Measurements from ENCODE around the gene SLC25A42. TPM values are rescaled to one million over a fixed set of nuclear protein-coding genes. Genes with fewer than 3 reads are reported as not detected.
A peak's percentile ranks its signal among the peaks of the same experiment; 100 is the strongest.

Gene SLC25A42
- total and polyA plus RNA-seq, 2 experiments from 2014 or later, result 13.8 to 23.2 TPM

DNA sequence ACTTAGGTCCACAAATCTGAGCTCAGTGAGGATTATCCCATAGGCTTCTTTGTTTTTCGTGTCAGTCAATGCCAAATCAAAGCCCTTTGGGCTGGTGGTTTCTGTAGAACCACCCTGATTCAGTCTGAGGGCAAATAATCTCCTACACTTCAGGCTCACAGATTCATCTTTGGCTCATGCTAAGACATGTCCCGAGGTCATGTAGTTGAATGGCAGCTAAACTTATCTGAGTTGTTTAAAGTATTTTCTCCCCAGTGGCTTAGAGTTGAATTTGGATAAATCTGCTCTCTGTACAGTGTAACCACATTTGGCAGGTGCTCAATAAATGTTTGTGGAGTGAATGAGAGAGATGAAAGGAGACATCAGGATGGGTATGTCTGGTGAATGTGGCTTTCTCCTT lies 13.1 kb upstream of the SLC25A42 start:
- Histone ChIP-seq H4K20me1 (ENCODE audit: insufficient read depth, poor library complexity, severe bottlenecking) (no peaks in the 10 kb centered on the region), H3K9me3 (ENCODE audit: low read depth) (no peaks in the 10 kb centered on the region), H3K9me2 (replicated peaks; ENCODE audit: insufficient read depth) (no peaks in the 10 kb centered on the region), H3K4me1 (ENCODE audit: insufficient read depth) (no peaks in the 10 kb centered on the region), H3K27me3 (no peaks in the 10 kb centered on the region), H2AFZ (no peak overlapping the region), H3K36me3 (replicated peaks; ENCODE audit: insufficient read depth, low read depth) (no peaks in the 10 kb centered on the region), H3K4me3 (no peak overlapping the region), H3K27ac (no peak overlapping the region), H3K4me2 (no peak overlapping the region), H3K79me2 (no peaks in the 10 kb centered on the region)
- no peak for TF ChIP-seq EZH2phosphoT487 (IDR thresholded peaks at IDR 0.05; ENCODE audit: low read depth, severe bottlenecking, unreplicated experiment)
- WGBS (ENCODE audit: low lambda C conversion rate, missing lambda C conversion rate), result 95% methylated on average over 2 of the region's 2 CpGs
- DNase-seq (ENCODE audit: low spot score), result no peak

DNA sequence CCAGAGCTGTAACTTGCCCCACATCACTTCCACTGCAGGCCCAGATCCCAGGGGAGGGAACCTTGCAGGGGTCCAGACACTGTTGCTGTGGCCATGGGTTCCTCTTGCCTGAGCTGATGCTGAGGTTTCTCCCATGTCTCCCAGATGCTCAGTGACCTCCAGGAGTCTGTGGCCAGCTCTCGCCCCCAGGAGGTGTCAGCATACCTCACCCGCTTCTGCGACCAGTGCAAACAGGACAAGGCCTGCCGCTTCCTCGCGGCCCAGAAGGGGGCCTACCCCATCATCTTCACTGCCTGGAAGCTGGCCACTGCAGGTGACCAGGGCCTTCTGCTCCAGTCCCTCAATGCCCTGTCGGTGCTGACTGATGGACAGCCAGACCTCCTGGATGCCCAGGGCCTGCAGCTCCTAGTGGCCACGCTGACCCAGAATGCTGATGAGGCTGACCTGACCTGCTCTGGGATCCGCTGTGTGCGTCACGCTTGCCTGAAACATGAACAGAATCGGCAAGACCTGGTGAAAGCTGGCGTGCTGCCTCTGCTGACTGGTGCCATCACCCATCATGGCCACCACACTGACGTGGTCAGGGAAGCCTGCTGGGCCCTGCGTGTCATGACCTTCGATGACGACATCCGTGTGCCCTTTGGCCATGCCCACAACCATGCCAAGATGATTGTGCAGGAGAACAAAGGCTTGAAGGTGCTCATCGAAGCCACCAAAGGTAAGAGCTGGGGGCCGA lies 12.1 kb upstream of the SLC25A42 start:
- no peaks in the 10 kb centered on the region for H4K20me1 ChIP-seq (ENCODE audit: insufficient read depth, poor library complexity, severe bottlenecking)
- no peak overlapping the region for H3K4me3 ChIP-seq
- peak; percentile 4 for DNase-seq (ENCODE audit: low spot score)
- H3K9me3 ChIP-seq (ENCODE audit: low read depth), result no peaks in the 10 kb centered on the region
- WGBS (ENCODE audit: low lambda C conversion rate, missing lambda C conversion rate), result 95% methylated on average over 20 of the region's 20 CpGs
- TF ChIP-seq EZH2 (IDR thresholded peaks at IDR 0.05; ENCODE audit: borderline replicate concordance), result no peak
- no peak for TF ChIP-seq EZH2phosphoT487 (IDR thresholded peaks at IDR 0.05; ENCODE audit: low read depth, severe bottlenecking, unreplicated experiment)
- TF ChIP-seq, protein P1, sequence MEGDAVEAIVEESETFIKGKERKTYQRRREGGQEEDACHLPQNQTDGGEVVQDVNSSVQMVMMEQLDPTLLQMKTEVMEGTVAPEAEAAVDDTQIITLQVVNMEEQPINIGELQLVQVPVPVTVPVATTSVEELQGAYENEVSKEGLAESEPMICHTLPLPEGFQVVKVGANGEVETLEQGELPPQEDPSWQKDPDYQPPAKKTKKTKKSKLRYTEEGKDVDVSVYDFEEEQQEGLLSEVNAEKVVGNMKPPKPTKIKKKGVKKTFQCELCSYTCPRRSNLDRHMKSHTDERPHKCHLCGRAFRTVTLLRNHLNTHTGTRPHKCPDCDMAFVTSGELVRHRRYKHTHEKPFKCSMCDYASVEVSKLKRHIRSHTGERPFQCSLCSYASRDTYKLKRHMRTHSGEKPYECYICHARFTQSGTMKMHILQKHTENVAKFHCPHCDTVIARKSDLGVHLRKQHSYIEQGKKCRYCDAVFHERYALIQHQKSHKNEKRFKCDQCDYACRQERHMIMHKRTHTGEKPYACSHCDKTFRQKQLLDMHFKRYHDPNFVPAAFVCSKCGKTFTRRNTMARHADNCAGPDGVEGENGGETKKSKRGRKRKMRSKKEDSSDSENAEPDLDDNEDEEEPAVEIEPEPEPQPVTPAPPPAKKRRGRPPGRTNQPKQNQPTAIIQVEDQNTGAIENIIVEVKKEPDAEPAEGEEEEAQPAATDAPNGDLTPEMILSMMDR (IDR thresholded peaks at IDR 0.05; ENCODE audit: poor library complexity), result no peak
- H3K79me2 ChIP-seq, result no peaks in the 10 kb centered on the region
- no peaks in the 10 kb centered on the region for H3K36me3 ChIP-seq (replicated peaks; ENCODE audit: insufficient read depth, low read depth)
- no peak overlapping the region for H3K4me2 ChIP-seq
- no peaks in the 10 kb centered on the region for H3K27me3 ChIP-seq
- no peak overlapping the region for H2AFZ ChIP-seq
- no peak overlapping the region for H3K27ac ChIP-seq
- H3K4me1 ChIP-seq (ENCODE audit: insufficient read depth), result no peaks in the 10 kb centered on the region
- H3K9me2 ChIP-seq (replicated peaks; ENCODE audit: insufficient read depth), result no peaks in the 10 kb centered on the region

DNA sequence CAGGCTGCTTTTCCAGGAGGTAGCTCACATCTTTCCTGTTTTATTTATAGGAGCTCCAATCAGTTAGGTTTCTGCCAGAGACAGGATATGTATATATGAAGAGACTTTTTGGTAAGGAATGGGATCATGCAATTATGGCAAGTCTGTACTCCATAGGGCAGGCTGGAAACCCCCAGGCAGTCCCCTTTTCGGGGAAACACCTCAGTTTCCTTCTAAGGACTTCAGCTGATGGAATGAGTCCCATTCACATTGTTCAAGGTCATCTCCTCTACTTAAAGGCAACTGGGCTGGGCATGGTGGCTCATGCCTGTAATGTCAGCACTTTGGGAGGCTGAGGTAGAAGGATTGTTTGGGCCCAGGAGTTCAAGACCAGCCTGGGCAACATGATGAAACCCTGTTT lies 10.9 kb upstream of the SLC25A42 start:
- TF ChIP-seq EZH2 (IDR thresholded peaks at IDR 0.05; ENCODE audit: borderline replicate concordance), result no peak
- TF ChIP-seq EZH2phosphoT487 (IDR thresholded peaks at IDR 0.05; ENCODE audit: low read depth, severe bottlenecking, unreplicated experiment), result no peak
- TF ChIP-seq, protein P1 (IDR thresholded peaks at IDR 0.05; ENCODE audit: poor library complexity), result no peak
- no peak overlapping the region for H3K4me3 ChIP-seq
- H3K79me2 ChIP-seq, result no peaks in the 10 kb centered on the region
- H3K27ac ChIP-seq, result no peak overlapping the region
- DNase-seq (ENCODE audit: low spot score), result no peak
- no peaks in the 10 kb centered on the region for H3K9me2 ChIP-seq (replicated peaks; ENCODE audit: insufficient read depth)
- H3K27me3 ChIP-seq, result no peaks in the 10 kb centered on the region
- WGBS (ENCODE audit: low lambda C conversion rate, missing lambda C conversion rate), result 95% methylated on average over 1 of the region's 1 CpG
- H4K20me1 ChIP-seq (ENCODE audit: insufficient read depth, poor library complexity, severe bottlenecking), result no peaks in the 10 kb centered on the region
- no peaks in the 10 kb centered on the region for H3K36me3 ChIP-seq (replicated peaks; ENCODE audit: insufficient read depth, low read depth)
- H2AFZ ChIP-seq, result no peak overlapping the region
- no peaks in the 10 kb centered on the region for H3K4me1 ChIP-seq (ENCODE audit: insufficient read depth)
- H3K9me3 ChIP-seq (ENCODE audit: low read depth), result no peaks in the 10 kb centered on the region
- H3K4me2 ChIP-seq, result no peak overlapping the region

DNA sequence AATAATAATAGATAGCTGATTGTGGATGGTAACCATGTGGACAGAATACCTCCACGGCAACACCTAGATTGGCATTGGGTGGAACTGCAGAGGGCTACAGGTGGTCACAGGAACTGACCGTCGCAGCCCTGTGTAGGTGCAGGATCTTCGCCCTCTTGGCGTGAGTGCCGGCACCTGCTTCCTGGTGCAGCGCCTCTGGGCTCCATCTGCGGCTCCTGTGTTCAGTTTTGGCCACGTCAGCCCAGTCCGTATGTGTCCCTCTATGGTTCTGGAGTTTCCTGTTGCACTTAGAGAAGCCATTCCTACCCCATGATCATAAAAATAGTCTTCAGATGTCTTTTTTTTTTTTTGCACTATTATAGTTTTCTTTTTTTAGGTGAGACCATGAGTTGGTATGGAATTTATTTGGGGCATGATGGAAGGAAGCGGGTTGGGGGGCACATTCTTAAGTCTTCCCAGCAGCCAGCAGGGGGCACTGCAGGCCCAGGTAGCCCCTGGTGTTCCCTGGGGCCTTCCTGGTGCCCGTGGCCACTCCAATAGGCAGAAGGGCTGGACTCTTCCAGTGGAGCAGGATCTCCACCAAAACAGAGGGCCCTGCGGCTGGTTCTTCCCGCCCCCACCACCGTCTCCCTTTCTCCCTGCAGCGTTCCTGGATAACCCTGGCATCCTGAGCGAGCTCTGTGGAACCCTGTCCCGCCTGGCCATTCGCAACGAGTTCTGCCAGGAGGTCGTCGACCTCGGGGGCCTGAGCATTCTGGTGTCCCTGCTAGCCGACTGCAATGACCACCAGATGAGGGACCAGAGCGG lies 10.1 kb upstream of the SLC25A42 start:
- Histone ChIP-seq H3K4me1 (ENCODE audit: insufficient read depth) (no peaks in the 10 kb centered on the region), H3K79me2 (no peaks in the 10 kb centered on the region), H3K4me2 (no peak overlapping the region), H3K9me3 (ENCODE audit: low read depth) (no peaks in the 10 kb centered on the region), H3K4me3 (no peak overlapping the region), H3K27me3 (no peaks in the 10 kb centered on the region), H2AFZ (no peak overlapping the region), H3K27ac (no peak overlapping the region), H4K20me1 (ENCODE audit: insufficient read depth, poor library complexity, severe bottlenecking) (no peaks in the 10 kb centered on the region), H3K36me3 (replicated peaks; ENCODE audit: insufficient read depth, low read depth) (no peaks in the 10 kb centered on the region), H3K9me2 (replicated peaks; ENCODE audit: insufficient read depth) (no peaks in the 10 kb centered on the region)
- WGBS (ENCODE audit: low lambda C conversion rate, missing lambda C conversion rate), result 90% methylated on average over 25 of the region's 25 CpGs
- TF ChIP-seq, protein P1 (IDR thresholded peaks at IDR 0.05; ENCODE audit: poor library complexity), result peak; percentile 62
- no peak for TF ChIP-seq EZH2 (IDR thresholded peaks at IDR 0.05; ENCODE audit: borderline replicate concordance)
- no peak for TF ChIP-seq EZH2phosphoT487 (IDR thresholded peaks at IDR 0.05; ENCODE audit: low read depth, severe bottlenecking, unreplicated experiment)
- DNase-seq (ENCODE audit: low spot score), result peak; percentile 78
